Small intestine (tissue), 7 donors: ENCODE results near the gene MOB2. TPM values are rescaled to one million over a fixed set of nuclear protein-coding genes. Genes with fewer than 3 reads are reported as not detected.

ENCODE experiments used
- DNase-seq, 2 donors: peaks; one replicate each; pipeline versions ENCODE4 v3.0.0 to v3.0.0-alpha.2; 2013
- FAIRE-seq: peaks from 2 replicates; lab custom pipeline; 2012; peaks lifted over from hg19 to GRCh38; lab: Jason Lieb, UNC
- H3K27ac ChIP-seq, 3 donors: one replicate each; pipeline ENCODE4 v1.5.1; 2013; ENCODE audit warnings: low read length in 2 of 3, mild to moderate bottlenecking in 2 of 3, control low read depth in 1 of 3, inconsistent platforms in 1 of 3, low read depth in 1 of 3, moderate library complexity in 1 of 3
- H3K27me3 ChIP-seq, 3 donors: one replicate each; pipeline ENCODE4 v1.6.1; 2013; ENCODE audit warnings: low read length in 3 of 3, inconsistent platforms in 1 of 3; ENCODE audit not compliant: control insufficient read depth in 3 of 3, insufficient read depth in 3 of 3
- H3K36me3 ChIP-seq, 3 donors: one replicate each; pipeline ENCODE4 v1.6.1; 2013; ENCODE audit warnings: low read length in 3 of 3, inconsistent platforms in 1 of 3, low read depth in 1 of 3, mild to moderate bottlenecking in 1 of 3, moderate library complexity in 1 of 3; ENCODE audit not compliant: control insufficient read depth in 3 of 3, insufficient read depth in 2 of 3
- H3K4me1 ChIP-seq, 3 donors: one replicate each; pipeline ENCODE4 v1.6.1; 2013; ENCODE audit warnings: low read length in 2 of 3, inconsistent platforms in 1 of 3, low read depth in 1 of 3, mild to moderate bottlenecking in 1 of 3, moderate library complexity in 1 of 3; ENCODE audit not compliant: control insufficient read depth in 3 of 3, insufficient read depth in 2 of 3
- H3K4me3 ChIP-seq, 3 donors: one replicate each; pipeline ENCODE4 v1.5.1; 2013; ENCODE audit warnings: low read length in 3 of 3, control low read depth in 1 of 3, inconsistent platforms in 1 of 3, low read depth in 1 of 3, mild to moderate bottlenecking in 1 of 3, moderate library complexity in 1 of 3
- H3K9me3 ChIP-seq, 2 donors: one replicate each; pipeline ENCODE4 v1.6.1; 2013; ENCODE audit warnings: low read depth in 1 of 2, low read length in 1 of 2; ENCODE audit not compliant: control insufficient read depth in 2 of 2, insufficient read depth in 1 of 2
- WGBS, 3 donors: extraction: QIAGEN DNeasy Blood & Tissue Kit; methylation state at CpG; one replicate each; pipeline ENCODE4 v1.1.7; 2013; 5-methylcytosine and 5-hydroxymethylcytosine counted together
- polyA plus RNA-seq, 4 donors: library from polyadenylated mRNA; stranded (reverse) in 3 of 4; unstranded in 1 of 4; fragments of 200-250 nt in 3 of 4; fragments of 120-200 nt in 1 of 4; gene quantifications; one replicate each; pipeline versions ENCODE4 v1.2.1 to v1.2.3, GENCODE V29; 2013
- donor health status: healthy with polysubstance abuse.
- donor health status: control.
- donor health status: control.
- donor health status: Bipolar disorder and iron deficiency.
- donor health status: healthy.

The MOB2 gene
- polyA plus RNA-seq, 4 donors: 28.3 to 48.6 (median 42.0) TPM

DNA sequence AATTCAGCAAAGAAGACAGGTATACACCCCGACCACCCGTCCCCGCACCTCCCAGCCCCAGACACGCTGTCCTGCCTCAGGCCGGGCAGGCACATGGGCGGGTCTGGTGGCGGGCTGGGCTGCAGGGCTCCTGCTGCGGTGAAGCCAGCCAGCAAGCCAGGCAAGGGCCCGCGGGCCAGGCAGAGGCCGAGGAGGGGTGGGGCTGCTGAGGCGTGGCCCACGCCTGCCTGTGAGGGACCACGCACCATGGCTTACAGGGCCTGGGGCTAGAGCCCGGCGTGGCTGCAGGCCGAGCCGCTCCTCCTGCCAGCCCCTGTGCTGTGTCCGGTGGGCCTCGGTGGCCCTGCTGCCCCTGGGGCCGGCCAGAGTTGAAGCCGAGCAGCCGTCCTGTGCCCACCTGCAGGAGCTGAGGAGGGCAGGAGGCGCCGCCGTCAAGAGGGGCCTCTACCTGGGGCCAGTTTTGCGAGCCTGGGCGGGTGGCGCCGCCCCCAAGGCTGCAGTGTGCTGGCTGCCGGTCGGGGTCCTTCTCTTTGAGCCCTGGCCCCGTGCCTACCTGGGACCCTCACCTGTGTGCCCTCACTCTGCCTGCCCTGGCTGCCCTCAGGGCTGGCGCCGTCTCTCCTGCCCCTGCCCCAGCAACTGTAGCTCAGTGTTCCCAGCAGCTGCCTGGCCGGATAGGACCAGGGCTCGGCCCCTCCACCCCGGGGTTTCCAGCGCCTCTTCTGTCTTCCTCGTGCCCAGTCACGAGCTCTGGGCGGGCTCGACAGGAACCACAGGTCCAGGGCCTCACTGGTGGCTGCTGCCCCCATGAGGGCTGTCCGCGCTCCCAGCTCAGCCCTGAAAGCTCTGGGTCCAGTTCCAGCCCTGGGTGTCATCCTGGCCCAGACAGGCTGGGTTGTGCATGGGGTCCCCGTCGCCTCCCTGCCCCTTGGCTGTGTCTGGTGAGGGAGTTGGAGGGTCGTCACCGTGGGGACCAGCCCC, 38.4 kb downstream of the MOB2 start:
- H3K4me3 ChIP-seq: no peak overlapping the region
- H3K9me3 ChIP-seq: no peaks in the 10 kb centered on the region
- H3K27ac ChIP-seq: no peak overlapping the region
- no peaks in the 10 kb centered on the region for H3K27me3 ChIP-seq
- H3K36me3 ChIP-seq: peaks cover 0 to 4% (median 0%) of the 10 kb centered on the region in 3 donors
- no peak for DNase-seq
- no peak for FAIRE-seq
- peaks cover 0 to 2% (median 0%) of the 10 kb centered on the region in 3 donors for H3K4me1 ChIP-seq
- WGBS, 3 donors: 57 to 76% (median 71%) methylated on average over 40 to 49 of the region's 49 CpGs

DNA sequence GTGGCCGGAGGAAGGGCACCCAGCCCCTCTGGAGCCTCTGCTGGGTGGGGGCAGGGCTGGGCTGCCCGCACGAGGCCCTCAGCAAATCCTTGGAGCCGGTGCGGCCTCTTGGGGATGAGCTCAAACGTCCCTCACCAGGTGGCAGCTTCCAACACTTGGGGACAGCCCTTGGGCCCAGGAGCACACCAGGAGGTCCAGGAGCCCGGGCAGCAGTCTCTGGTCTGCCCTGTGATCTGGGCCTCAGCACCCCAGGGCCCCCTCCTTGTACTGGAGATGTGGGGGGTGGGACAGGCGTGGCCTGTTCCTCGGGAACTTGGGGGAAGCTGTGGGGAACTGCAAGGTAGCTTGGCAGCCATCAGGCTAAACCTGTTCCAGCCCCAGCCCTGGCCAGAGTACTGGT, 40.0 kb downstream of the MOB2 start:
- FAIRE-seq (no peak), DNase-seq (no peak)
- Histone ChIP-seq H3K4me1 (peaks cover 0 to 6% (median 0%) of the 10 kb centered on the region in 3 donors), H3K27ac (no peak overlapping the region), H3K36me3 (peaks cover 0 to 4% (median 0%) of the 10 kb centered on the region in 3 donors), H3K4me3 (no peak overlapping the region), H3K27me3 (no peaks in the 10 kb centered on the region), H3K9me3 (no peaks in the 10 kb centered on the region)
- 63 to 74% (median 68%) methylated on average over 9 of the region's 9 CpGs for WGBS, 3 donors

DNA sequence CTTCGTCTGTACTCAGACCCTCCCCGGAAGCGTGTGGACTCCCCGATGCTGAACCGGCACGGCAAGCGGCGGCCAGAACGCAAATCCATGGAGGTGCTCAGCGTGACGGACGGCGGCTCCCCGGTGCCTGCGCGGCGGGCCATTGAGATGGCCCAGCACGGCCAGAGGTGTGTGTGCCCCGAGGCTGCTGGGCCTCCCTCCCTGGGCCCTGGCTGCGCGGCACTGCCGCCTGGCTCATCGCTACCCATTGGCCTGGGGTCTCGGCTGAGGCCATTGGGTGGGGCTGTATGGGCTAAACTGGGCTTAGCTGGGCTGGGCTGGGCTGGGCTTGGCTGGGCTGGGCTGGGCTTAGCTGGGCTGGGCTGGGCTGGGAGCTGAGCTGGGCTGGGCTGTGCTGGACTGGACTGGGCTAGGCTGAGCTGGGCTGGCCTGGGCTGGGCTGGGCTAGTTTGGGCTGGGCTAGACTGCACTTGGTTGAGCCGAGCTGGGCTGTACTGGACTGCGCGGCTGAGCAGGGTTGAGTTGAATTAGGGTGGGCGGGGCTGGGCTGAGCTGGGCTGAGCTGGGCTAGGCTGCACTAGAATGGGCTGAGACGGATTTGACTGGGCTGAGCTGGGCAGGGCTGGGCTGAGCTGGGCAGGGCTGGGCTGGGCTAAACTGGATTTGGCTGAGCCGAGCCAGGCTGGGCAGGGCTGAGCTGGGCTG, 40.7 kb downstream of the MOB2 start:
- Histone ChIP-seq H3K27ac (no peak overlapping the region), H3K9me3 (no peaks in the 10 kb centered on the region), H3K4me1 (peaks cover 0 to 6% (median 0%) of the 10 kb centered on the region in 3 donors), H3K4me3 (no peak overlapping the region), H3K27me3 (no peaks in the 10 kb centered on the region), H3K36me3 (peaks cover 0 to 4% (median 0%) of the 10 kb centered on the region in 3 donors)
- FAIRE-seq: no peak
- 77 to 86% (median 80%) methylated on average over 29 to 30 of the region's 30 CpGs for WGBS, 3 donors
- DNase-seq: no peak

GRCh38 chr11:1444823-1445422, 41.7 kb downstream of the MOB2 start:
- Histone ChIP-seq H3K4me1 (peaks cover 0 to 6% (median 0%) of the 10 kb centered on the region in 3 donors), H3K27me3 (no peaks in the 10 kb centered on the region), H3K4me3 (no peak overlapping the region), H3K9me3 (no peaks in the 10 kb centered on the region), H3K27ac (no peak overlapping the region), H3K36me3 (peaks cover 0 to 4% (median 0%) of the 10 kb centered on the region in 3 donors)
- FAIRE-seq: no peak
- DNase-seq: no peak
- 78 to 79% (median 78%) methylated on average over 32 of the region's 32 CpGs for WGBS, 3 donors

- Histone ChIP-seq H3K9me3 (no peaks in the 10 kb centered on the region), H3K27ac (no peak overlapping the region), H3K27me3 (no peaks in the 10 kb centered on the region), H3K4me1 (peaks cover 0 to 6% (median 0%) of the 10 kb centered on the region in 3 donors), H3K4me3 (no peak overlapping the region), H3K36me3 (peaks cover 0 to 4% (median 0%) of the 10 kb centered on the region in 3 donors)
- no peak for FAIRE-seq
- 39 to 70% (median 43%) methylated on average over 11 of the region's 11 CpGs for WGBS, 3 donors
- DNase-seq: no peak
Observed at GRCh38 chr11:1444321-1444720, 42.3 kb downstream of the MOB2 start.

GRCh38 chr11:1443737-1444136, 42.8 kb downstream of the MOB2 start:
- Histone ChIP-seq H3K27me3 (no peaks in the 10 kb centered on the region), H3K4me1 (peaks cover 0 to 12% (median 0%) of the 10 kb centered on the region in 3 donors), H3K27ac (no peak overlapping the region), H3K9me3 (no peaks in the 10 kb centered on the region), H3K4me3 (no peak overlapping the region), H3K36me3 (peaks cover 0 to 4% (median 0%) of the 10 kb centered on the region in 3 donors)
- no peak for FAIRE-seq
- DNase-seq: no peak
- 40 to 71% (median 45%) methylated on average over 9 of the region's 9 CpGs for WGBS, 3 donors

DNA sequence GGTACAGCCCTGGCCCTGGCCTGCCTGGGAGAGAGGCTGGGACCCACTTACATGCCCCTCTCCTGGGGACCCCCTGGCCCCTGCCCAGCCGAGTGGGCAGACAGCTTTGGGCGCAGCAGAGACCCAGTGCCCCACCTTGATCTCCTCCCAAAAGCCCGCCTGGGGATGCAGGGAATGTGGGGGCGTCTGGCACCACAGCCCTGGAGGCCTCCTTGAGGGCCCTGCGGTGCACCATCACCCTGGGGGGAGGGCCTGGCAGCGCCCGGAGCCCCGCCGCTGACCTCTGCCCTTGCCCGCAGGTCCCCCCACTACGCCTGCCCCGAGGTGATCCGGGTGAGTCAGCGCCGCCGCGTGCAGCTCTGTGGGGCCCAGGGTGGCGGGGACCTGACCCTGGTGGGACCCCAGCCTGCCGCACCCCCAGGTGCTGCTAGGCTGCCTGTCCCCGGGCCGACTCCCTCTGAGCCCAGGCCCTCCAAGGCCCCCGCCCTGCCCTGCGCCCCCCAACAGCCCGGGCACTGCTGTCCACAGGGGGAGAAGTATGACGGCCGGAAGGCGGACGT, 43.7 kb downstream of the MOB2 start:
- no peaks in the 10 kb centered on the region for H3K27me3 ChIP-seq
- FAIRE-seq: no peak
- peaks cover 0 to 4% (median 0%) of the 10 kb centered on the region in 3 donors for H3K36me3 ChIP-seq
- no peak for DNase-seq
- H3K4me1 ChIP-seq: peaks cover 0 to 21% (median 0%) of the 10 kb centered on the region in 3 donors
- no peak overlapping the region for H3K27ac ChIP-seq
- no peaks in the 10 kb centered on the region for H3K9me3 ChIP-seq
- 51 to 67% (median 53%) methylated on average over 19 to 28 of the region's 28 CpGs for WGBS, 3 donors
- H3K4me3 ChIP-seq: no peak overlapping the region

DNA sequence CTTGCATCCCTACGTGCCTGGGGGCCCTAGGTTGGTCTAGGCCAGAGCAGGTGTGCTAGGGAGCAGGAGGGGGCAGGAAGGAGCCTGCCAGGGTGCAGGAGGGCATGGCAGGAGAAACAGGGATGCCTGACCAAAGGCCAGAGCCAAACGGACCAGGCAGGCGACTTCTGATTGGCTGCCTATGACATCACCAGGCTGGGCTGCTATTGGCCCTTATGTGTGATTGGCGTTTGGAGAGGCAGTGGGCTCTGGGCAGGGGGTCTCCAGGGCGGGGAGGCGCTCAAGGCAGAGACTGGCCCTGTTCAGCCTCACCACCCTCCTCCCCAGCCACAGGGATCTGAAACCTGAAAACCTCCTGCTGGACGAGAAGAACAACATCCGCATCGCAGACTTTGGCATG, 44.4 kb downstream of the MOB2 start:
- Histone ChIP-seq H3K36me3 (peaks cover 0 to 4% (median 0%) of the 10 kb centered on the region in 3 donors), H3K4me1 (peaks cover 0 to 27% (median 0%) of the 10 kb centered on the region in 3 donors), H3K27ac (no peak overlapping the region), H3K9me3 (no peaks in the 10 kb centered on the region), H3K4me3 (no peak overlapping the region), H3K27me3 (no peaks in the 10 kb centered on the region)
- 30 to 39% (median 34%) methylated on average over 9 of the region's 9 CpGs for WGBS, 3 donors
- FAIRE-seq: no peak
- peak in 1 of 2 donors; percentile 18 for DNase-seq
